Ovary (tissue), 3 donors: ENCODE results near the gene MAGEB1.

Experiments
- POLR2A ChIP-seq: fragments of 450-650 bp; IDR thresholded peaks from one replicate; pipeline ENCODE4 v1.6.1; 2017; ENCODE audit warnings: antibody characterized with exemption, mild to moderate bottlenecking, moderate library complexity
- TF ChIP-seq, protein P1 (sequence below), 3 donors: fragments of 450-650 bp in 2 of 3; fragments of 200-600 bp in 1 of 3; IDR thresholded peaks; one replicate each; pipeline versions ENCODE4 v1.5.1 to v1.8.0; 2016 to 2022; ENCODE audit warnings: antibody characterized with exemption in 3 of 3, mild to moderate bottlenecking in 1 of 3
- donor health status: DM: no; HTN: no; CAD: no.

DNA sequence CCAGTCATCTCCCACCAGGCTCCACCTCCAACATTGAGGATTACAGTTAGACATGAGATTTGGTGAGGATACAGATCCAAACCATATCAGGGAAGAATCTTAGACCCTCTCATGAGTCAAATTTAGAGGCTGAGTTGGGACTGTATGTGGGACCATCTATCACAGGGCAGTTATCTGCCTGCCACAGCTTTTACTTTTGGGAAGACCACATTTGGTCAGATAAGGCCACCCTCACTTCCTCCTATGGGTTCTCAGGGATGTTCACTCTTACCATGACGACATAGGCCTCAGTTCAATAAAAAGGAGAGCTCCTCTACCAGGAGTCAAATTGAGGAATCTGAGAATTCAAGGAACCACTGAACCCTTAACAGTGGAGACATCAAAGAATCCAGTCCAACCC, 29.5 kb upstream of the MAGEB1 start:
- no peak for TF ChIP-seq POLR2A
- TF ChIP-seq, protein P1, sequence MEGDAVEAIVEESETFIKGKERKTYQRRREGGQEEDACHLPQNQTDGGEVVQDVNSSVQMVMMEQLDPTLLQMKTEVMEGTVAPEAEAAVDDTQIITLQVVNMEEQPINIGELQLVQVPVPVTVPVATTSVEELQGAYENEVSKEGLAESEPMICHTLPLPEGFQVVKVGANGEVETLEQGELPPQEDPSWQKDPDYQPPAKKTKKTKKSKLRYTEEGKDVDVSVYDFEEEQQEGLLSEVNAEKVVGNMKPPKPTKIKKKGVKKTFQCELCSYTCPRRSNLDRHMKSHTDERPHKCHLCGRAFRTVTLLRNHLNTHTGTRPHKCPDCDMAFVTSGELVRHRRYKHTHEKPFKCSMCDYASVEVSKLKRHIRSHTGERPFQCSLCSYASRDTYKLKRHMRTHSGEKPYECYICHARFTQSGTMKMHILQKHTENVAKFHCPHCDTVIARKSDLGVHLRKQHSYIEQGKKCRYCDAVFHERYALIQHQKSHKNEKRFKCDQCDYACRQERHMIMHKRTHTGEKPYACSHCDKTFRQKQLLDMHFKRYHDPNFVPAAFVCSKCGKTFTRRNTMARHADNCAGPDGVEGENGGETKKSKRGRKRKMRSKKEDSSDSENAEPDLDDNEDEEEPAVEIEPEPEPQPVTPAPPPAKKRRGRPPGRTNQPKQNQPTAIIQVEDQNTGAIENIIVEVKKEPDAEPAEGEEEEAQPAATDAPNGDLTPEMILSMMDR (IDR thresholded peaks at IDR 0.05), result no peak
